GM13977 (cell line): ENCODE results near the gene SIDT2.
"Not testable (repeated sequence)": the region's sequence is repeated elsewhere in the genome, so short reads cannot be mapped to it uniquely, and the experiment has no call there.

Source experiments
- DNase-seq: peaks from one replicate; pipeline ENCODE4 v3.0.0; 2012; ENCODE audit warnings: low spot score
- in situ Hi-C: fragments of 300-500 bp; cut with MboI; formaldehyde crosslinking; loops from one replicate; pipeline ENCODE4 v1.12.0; 2022; ENCODE audit warnings: low sequenced_read_pairs, low pct_unique_long_range_greater_than_20kb, mixed read lengths, inconsistent platforms; ENCODE audit not compliant: unreplicated experiment
- TF ChIP-seq, protein P1 (sequence below): IDR thresholded peaks from 2 replicates; pipeline ENCODE4 v1.5.1; 2012; ENCODE audit warnings: mild to moderate bottlenecking, control low read depth; ENCODE audit not compliant: insufficient read depth; ENCODE audit errors: extremely low read depth, missing control alignments

Gene SIDT2

GRCh38 chr11:117179048-117179999 lies 781 bp downstream of the SIDT2 start:
- DNase-seq, result peak; percentile 62
- in situ Hi-C loops, result no loop called here
- TF ChIP-seq, protein P1, sequence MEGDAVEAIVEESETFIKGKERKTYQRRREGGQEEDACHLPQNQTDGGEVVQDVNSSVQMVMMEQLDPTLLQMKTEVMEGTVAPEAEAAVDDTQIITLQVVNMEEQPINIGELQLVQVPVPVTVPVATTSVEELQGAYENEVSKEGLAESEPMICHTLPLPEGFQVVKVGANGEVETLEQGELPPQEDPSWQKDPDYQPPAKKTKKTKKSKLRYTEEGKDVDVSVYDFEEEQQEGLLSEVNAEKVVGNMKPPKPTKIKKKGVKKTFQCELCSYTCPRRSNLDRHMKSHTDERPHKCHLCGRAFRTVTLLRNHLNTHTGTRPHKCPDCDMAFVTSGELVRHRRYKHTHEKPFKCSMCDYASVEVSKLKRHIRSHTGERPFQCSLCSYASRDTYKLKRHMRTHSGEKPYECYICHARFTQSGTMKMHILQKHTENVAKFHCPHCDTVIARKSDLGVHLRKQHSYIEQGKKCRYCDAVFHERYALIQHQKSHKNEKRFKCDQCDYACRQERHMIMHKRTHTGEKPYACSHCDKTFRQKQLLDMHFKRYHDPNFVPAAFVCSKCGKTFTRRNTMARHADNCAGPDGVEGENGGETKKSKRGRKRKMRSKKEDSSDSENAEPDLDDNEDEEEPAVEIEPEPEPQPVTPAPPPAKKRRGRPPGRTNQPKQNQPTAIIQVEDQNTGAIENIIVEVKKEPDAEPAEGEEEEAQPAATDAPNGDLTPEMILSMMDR, result peak; percentile 3

DNA sequence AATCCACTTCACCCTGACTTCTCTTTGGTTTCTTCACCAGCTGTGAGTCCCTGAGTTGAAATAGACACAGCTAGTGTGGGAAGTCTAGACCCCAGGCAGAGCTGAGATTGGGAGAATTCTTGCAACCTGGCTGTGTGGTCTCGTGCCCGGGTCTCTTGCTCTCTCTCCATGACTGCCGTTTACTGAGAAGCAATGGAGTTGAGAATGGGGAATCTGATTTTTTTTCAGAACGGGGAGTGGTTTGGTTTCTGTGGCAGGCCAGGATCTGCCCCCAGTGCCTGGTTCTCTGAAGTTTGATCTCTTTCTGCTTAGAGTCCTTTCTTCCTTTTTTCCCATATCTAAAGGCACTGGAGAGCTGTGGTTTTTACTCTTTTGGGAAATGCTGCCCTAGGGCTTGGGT lies 1.5 kb downstream of the SIDT2 start:
- TF ChIP-seq, protein P1, result no peak
- peak; percentile 43 for DNase-seq
- in situ Hi-C loops, result no loop called here

DNA sequence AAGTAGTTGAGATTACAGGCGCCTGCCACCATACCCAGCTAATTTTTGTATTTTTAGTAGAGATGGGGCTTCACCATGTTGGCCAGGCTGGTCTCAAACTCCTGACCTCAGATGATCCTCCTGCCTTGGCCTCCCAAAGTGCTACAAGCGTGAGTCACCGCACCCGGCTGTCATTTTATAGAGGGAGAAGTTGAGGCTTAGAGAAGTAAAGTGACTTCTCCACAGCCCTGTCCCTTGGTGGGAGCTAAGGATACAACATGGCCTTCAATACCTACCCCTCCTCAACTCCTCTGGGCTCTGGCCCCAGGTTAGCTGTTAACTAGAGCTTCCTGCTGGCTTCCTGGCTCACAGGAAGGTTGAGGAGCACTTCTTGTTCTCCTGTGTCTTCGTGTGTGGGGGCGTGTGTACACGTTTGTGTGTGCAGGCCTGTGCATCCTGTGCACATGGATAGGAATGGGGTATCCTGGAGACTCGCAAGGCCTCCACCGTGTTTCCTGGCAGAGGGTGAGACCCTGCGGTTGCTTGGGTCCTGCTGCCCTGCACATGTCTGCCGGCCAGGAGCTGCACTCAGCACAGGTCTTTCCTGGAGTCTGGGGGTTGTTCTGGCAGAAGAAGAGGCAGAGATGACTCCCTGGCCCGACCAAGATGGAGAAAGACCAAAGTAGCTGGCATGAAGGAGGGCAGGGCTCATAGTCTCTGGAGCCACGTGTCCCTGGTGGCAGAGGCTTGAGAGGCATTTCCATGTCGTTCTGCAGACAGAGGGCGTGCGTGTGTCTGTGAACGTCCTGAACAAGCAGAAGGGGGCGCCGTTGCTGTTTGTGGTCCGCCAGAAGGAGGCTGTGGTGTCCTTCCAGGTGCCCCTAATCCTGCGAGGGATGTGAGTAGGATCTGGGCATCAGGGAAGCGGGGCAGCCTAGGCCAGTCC lies 2.4 kb downstream of the SIDT2 start:
- TF ChIP-seq, protein P1, result peak; percentile 99
- in situ Hi-C loops, result no loop called here

GRCh38 chr11:117181586-117182550 lies 3.3 kb downstream of the SIDT2 start:
- in situ Hi-C loops, result no loop called here
- DNase-seq, result no peak
- TF ChIP-seq, protein P1, result no peak

More for the DNA sequence above, 2.4 kb downstream of the SIDT2 start:
- DNase-seq, result peak; percentile 84

GRCh38 chr11:117182551-117182935 lies 4.0 kb downstream of the SIDT2 start:
- TF ChIP-seq, protein P1, result no peak
- no peak for DNase-seq
- in situ Hi-C loops, result no loop called here

DNA sequence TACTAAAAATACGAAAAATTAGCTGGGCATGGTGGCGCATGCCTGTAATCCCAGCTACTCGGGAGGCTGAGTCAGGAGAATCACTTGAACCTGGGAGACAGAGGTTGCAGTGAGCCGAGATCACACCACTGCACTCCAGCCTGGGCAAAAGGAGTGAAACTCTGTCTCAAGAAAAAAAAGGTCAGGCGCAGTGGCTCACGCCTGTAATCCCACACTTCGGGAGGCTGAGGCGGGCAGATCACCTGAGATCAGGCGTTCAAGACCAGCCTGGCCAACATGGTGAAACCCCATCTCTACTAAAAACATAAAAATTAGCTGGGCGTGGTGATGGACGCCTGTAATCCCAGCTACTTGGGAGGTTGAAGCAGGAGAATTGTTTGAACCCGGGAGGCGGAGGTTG lies 4.6 kb downstream of the SIDT2 start:
- in situ Hi-C loops, DNase-seq: not testable (repeated sequence)
